SK-N-SH (cell line): ENCODE measurements around the gene HOXA4. TPM values are rescaled to one million over a fixed set of nuclear protein-coding genes. Genes with fewer than 3 reads are reported as not detected.

Source experiments
- CTCF ChIA-PET: fragments of 300-600, 350-600 bp; formaldehyde crosslinking; extraction: SDS; loops from one replicate; lab custom pipeline; 2021; lab: Yijun Ruan, JAX
- POLR2A ChIA-PET: fragments of 350-600 bp; sonication (Branson Sonifier 250); formaldehyde crosslinking; extraction: SDS; loops from one replicate; lab custom pipeline; 2020; ENCODE audit warnings: antibody characterized with exemption, inconsistent platforms; lab: Yijun Ruan, JAX
- DNase-seq: peaks from one replicate; pipeline ENCODE4 v3.0.0; 2012
- H2AFZ ChIP-seq: fragments of 200-600 bp; sonication (generic); 2 replicates; pipeline ENCODE4 v1.8.1; 2016; ENCODE audit warnings: antibody characterized with exemption, mild to moderate bottlenecking, low read depth
- H3F3A ChIP-seq: fragments of 200-600 bp; sonication (generic); replicated peaks from 2 replicates; pipeline ENCODE3; 2016; ENCODE audit warnings: antibody characterized with exemption, mild to moderate bottlenecking; ENCODE audit not compliant: insufficient read depth
- H3K27ac ChIP-seq, 2 experiments: fragments of 200-500 bp in 1 of 2; fragments of 200-600 bp in 1 of 2; sonication (Bioruptor generic) in 1 of 2; sonication (generic), shearing (Covaris generic) in 1 of 2; 2 replicates each; pipeline versions ENCODE4 v1.5.1 to v1.6.1; 2014 to 2016; ENCODE audit warnings: low read depth in 2 of 2, inconsistent platforms in 1 of 2, low read length in 1 of 2, mild to moderate bottlenecking in 1 of 2, mixed read lengths in 1 of 2
- H3K27me3 ChIP-seq: fragments of 200-600 bp; sonication (generic), shearing (Covaris generic); 2 replicates; pipeline ENCODE4 v1.6.1; 2016; ENCODE audit warnings: mixed run types; ENCODE audit not compliant: insufficient read depth
- H3K36me3 ChIP-seq, 2 experiments: fragments of 200-500 bp in 1 of 2; fragments of 200-600 bp in 1 of 2; sonication (Bioruptor generic) in 1 of 2; sonication (generic) in 1 of 2; replicated peaks in 1 of 2; 2 replicates each; pipeline versions ENCODE3 to v1.5.1; 2014 to 2016; ENCODE audit warnings: low read length in 1 of 2, mild to moderate bottlenecking in 1 of 2; ENCODE audit not compliant: insufficient read depth in 2 of 2, control insufficient read depth in 1 of 2
- H3K4me1 ChIP-seq, 2 experiments: fragments of 200-500 bp in 1 of 2; fragments of 200-600 bp in 1 of 2; sonication (Bioruptor generic) in 1 of 2; sonication (generic), shearing (Covaris generic) in 1 of 2; 2 replicates each; pipeline versions ENCODE4 v1.5.1 to v1.6.1; 2014 to 2016; ENCODE audit warnings: low read depth in 1 of 2, low read length in 1 of 2, mixed run types in 1 of 2; ENCODE audit not compliant: insufficient read depth in 2 of 2, control insufficient read depth in 1 of 2
- H3K4me2 ChIP-seq: fragments of 200-600 bp; sonication (generic), shearing (Covaris generic); 2 replicates; pipeline ENCODE4 v1.6.1; 2017; ENCODE audit warnings: mixed run types
- H3K4me3 ChIP-seq, 2 experiments: fragments of 200-500 bp in 1 of 2; fragments of 200-600 bp in 1 of 2; sonication (Bioruptor generic) in 1 of 2; sonication (generic), shearing (Covaris generic) in 1 of 2; 2 replicates each; pipeline versions ENCODE4 v1.5.1 to v1.8.1; 2014 to 2016; ENCODE audit warnings: low read depth in 2 of 2, inconsistent platforms in 1 of 2, low read length in 1 of 2, mild to moderate bottlenecking in 1 of 2, mixed read lengths in 1 of 2, moderate library complexity in 1 of 2
- H3K79me2 ChIP-seq: fragments of 200-600 bp; sonication (generic); 2 replicates; pipeline ENCODE4 v1.8.1; 2017; ENCODE audit warnings: mild to moderate bottlenecking; ENCODE audit not compliant: insufficient read depth
- H3K9ac ChIP-seq: fragments of 200-600 bp; sonication (generic); 2 replicates; pipeline ENCODE4 v1.6.1; 2017; ENCODE audit warnings: mixed run types
- H3K9me2 ChIP-seq: fragments of 200-600 bp; sonication (generic); 2 replicates; pipeline ENCODE4 v1.6.1; 2017; ENCODE audit warnings: mixed run types
- H3K9me3 ChIP-seq: fragments of 200-600 bp; sonication (generic); 2 replicates; pipeline ENCODE4 v1.6.1; 2017; ENCODE audit warnings: mixed run types, mild to moderate bottlenecking, moderate library complexity
- H4K20me1 ChIP-seq: fragments of 200-600 bp; sonication (generic); 2 replicates; pipeline ENCODE4 v1.6.1; 2017; ENCODE audit warnings: mild to moderate bottlenecking, mixed run types; ENCODE audit not compliant: insufficient read depth
- ELF1 ChIP-seq: IDR thresholded peaks from 2 replicates; pipeline ENCODE4 v1.4.0; 2012
- EP300 ChIP-seq, 2 experiments: IDR thresholded peaks; 2 replicates each; pipeline versions ENCODE4 v1.4.0 to v1.6.1; 2012; ENCODE audit warnings: borderline replicate concordance in 1 of 2, low read depth in 1 of 2, low read length in 1 of 2
- EZH2phosphoT487 ChIP-seq: fragments of 200-600 bp; sonication (generic); IDR thresholded peaks from 2 replicates; pipeline ENCODE4 v1.6.1; 2017; ENCODE audit warnings: low read depth, mixed run types, mild to moderate bottlenecking, antibody characterized with exemption, moderate library complexity, borderline replicate concordance
- FOSL2 ChIP-seq: IDR thresholded peaks from 2 replicates; pipeline ENCODE4 v1.4.0; 2012; ENCODE audit warnings: low read depth, mild to moderate bottlenecking, moderate library complexity, borderline replicate concordance
- FOXJ3 ChIP-seq: sonication (generic); formaldehyde crosslinking; IDR thresholded peaks from 2 replicates; pipeline ENCODE4 v1.5.1; 2020; ENCODE audit warnings: mild to moderate bottlenecking, missing genetic modification reagents
- FOXM1 ChIP-seq: IDR thresholded peaks from 2 replicates; pipeline ENCODE4 v1.4.0; 2012; ENCODE audit warnings: low read depth, mild to moderate bottlenecking
- GABPA ChIP-seq: IDR thresholded peaks from 2 replicates; pipeline ENCODE4 v1.4.0; 2012; ENCODE audit warnings: low read depth, mild to moderate bottlenecking
- JUND ChIP-seq: IDR thresholded peaks from 2 replicates; pipeline ENCODE4 v1.4.0; 2012
- MXI1 ChIP-seq: IDR thresholded peaks from 2 replicates; pipeline ENCODE4 v1.6.1; 2012; ENCODE audit warnings: mild to moderate bottlenecking, low read depth, low read length, improper control_type of control experiment
- RCOR1 ChIP-seq: fragments of 150-350 bp; IDR thresholded peaks from 2 replicates; pipeline ENCODE4 v1.6.1; 2017; ENCODE audit warnings: antibody characterized with exemption, low read length
- RFX5 ChIP-seq: IDR thresholded peaks from 2 replicates; pipeline ENCODE4 v1.6.1; 2012; ENCODE audit warnings: mild to moderate bottlenecking, improper control_type of control experiment, low read length
- RXRA ChIP-seq: IDR thresholded peaks from 2 replicates; pipeline ENCODE4 v1.4.0; 2012; ENCODE audit warnings: low read depth, mild to moderate bottlenecking, borderline replicate concordance
- TCF12 ChIP-seq: IDR thresholded peaks from 2 replicates; pipeline ENCODE4 v1.4.0; 2012
- TEAD4 ChIP-seq: IDR thresholded peaks from 2 replicates; pipeline ENCODE4 v1.4.0; 2012; ENCODE audit warnings: mild to moderate bottlenecking, borderline replicate concordance; ENCODE audit not compliant: insufficient read depth
- YY1 ChIP-seq: IDR thresholded peaks from 2 replicates; pipeline ENCODE4 v1.4.0; 2012; ENCODE audit warnings: low read depth, mild to moderate bottlenecking
- WGBS: methylation state at CpG from one replicate; pipeline ENCODE4 v1.1.6; 2017; ENCODE audit warnings: low lambda C conversion rate; 5-methylcytosine and 5-hydroxymethylcytosine counted together
- polyA plus RNA-seq, 3 experiments: library from polyadenylated mRNA; depleted of rRNA; stranded (reverse); fragments of >200 nt; gene quantifications; 2 replicates each; pipeline ENCODE4 v1.2.3, GENCODE V29; 2012
- TF ChIP-seq, protein P1 (sequence below): fragments of 150-350 bp; IDR thresholded peaks from 2 replicates; pipeline ENCODE4 v1.6.1; 2016; ENCODE audit warnings: mild to moderate bottlenecking, low read depth, low read length
- TF ChIP-seq, protein P2 (sequence below): IDR thresholded peaks from 2 replicates; pipeline ENCODE4 v1.4.0; 2012; ENCODE audit warnings: low read depth, borderline replicate concordance
- TF ChIP-seq, protein P3 (sequence below): fragments of 200-600 bp; sonication (generic); IDR thresholded peaks from 2 replicates; pipeline ENCODE4 v1.6.1; 2017; ENCODE audit warnings: antibody characterized with exemption, mild to moderate bottlenecking, moderate library complexity

The HOXA4 gene
- polyA plus RNA-seq, 1 of the 3 experiments (the other 2 are of a cell fraction), result not detected

DNA sequence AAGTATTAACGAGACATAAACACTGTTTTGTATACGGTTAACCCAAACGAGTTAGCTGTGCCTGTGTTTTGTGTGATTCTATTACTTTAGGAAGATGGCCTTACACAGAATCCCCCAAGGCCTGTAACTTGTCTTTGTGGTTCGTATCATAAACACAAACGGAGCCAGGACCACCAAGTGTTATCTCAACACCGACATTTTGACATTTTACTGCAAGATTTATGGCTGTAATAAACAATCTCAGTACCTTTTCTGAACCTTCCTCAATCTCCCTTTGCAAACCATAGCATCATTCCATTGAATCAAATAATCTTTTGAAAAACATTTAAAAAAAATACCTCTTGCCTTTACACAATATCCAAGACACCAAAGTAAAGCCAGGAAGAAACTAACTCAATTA, 2.4 kb upstream of the HOXA4 start:
- 10% methylated on average over 6 of the region's 6 CpGs for WGBS
- POLR2A ChIA-PET, result no interaction called here
- Histone ChIP-seq H3K27me3 (peaks cover 92% of the 10 kb centered on the region), H3F3A (no peaks in the 10 kb centered on the region)
- CTCF ChIA-PET, result interaction anchor here (0.6 to 5.8 kb wide), 4 partner anchors 11 to 446 kb away, joined by 3 to 36 read pairs (median 4); partner anchors contain the start of gene HOXA5
- TF ChIP-seq MXI1 (no peak), JUND (no peak), RXRA (no peak), TEAD4 (no peak), EP300 (IDR thresholded peaks at IDR 0.05; ENCODE audit: borderline replicate concordance in 1 of 2, low read depth in 1 of 2, low read length in 1 of 2) (no peak), RFX5 (no peak), GABPA (no peak), YY1 (no peak), EZH2phosphoT487 (no peak), ELF1 (no peak), FOXM1 (no peak)
- TF ChIP-seq, protein P1, sequence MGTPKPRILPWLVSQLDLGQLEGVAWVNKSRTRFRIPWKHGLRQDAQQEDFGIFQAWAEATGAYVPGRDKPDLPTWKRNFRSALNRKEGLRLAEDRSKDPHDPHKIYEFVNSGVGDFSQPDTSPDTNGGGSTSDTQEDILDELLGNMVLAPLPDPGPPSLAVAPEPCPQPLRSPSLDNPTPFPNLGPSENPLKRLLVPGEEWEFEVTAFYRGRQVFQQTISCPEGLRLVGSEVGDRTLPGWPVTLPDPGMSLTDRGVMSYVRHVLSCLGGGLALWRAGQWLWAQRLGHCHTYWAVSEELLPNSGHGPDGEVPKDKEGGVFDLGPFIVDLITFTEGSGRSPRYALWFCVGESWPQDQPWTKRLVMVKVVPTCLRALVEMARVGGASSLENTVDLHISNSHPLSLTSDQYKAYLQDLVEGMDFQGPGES, result no peak
- TF ChIP-seq, protein P2, sequence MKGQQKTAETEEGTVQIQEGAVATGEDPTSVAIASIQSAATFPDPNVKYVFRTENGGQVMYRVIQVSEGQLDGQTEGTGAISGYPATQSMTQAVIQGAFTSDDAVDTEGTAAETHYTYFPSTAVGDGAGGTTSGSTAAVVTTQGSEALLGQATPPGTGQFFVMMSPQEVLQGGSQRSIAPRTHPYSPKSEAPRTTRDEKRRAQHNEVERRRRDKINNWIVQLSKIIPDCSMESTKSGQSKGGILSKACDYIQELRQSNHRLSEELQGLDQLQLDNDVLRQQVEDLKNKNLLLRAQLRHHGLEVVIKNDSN, result no peak
- TF ChIP-seq, all 33 proteins: peak for 0
- H3K27ac ChIP-seq, result no peak overlapping the region
- no peak overlapping the region for H3K4me2 ChIP-seq
- H4K20me1 ChIP-seq, result no peaks in the 10 kb centered on the region
- no peak overlapping the region for H3K9ac ChIP-seq
- H3K4me1 ChIP-seq, result peaks cover 0 to 4% of the 10 kb centered on the region in 2 experiments; a peak in 1 of 4 replicates
- H2AFZ ChIP-seq, result no peak overlapping the region
- DNase-seq, result no peak
- no peaks in the 10 kb centered on the region for H3K79me2 ChIP-seq
- H3K4me3 ChIP-seq, result no peak overlapping the region
- no peaks in the 10 kb centered on the region for H3K36me3 ChIP-seq
- no peaks in the 10 kb centered on the region for H3K9me3 ChIP-seq
- no peaks in the 10 kb centered on the region for H3K9me2 ChIP-seq

- Histone ChIP-seq H3K4me1 (peaks cover 0 to 4% of the 10 kb centered on the region in 2 experiments; a peak in 1 of 4 replicates), H3K9me3 (no peaks in the 10 kb centered on the region), H4K20me1 (no peaks in the 10 kb centered on the region), H2AFZ (no peak overlapping the region), H3K4me2 (no peak overlapping the region), H3K27ac (no peak overlapping the region), H3K27me3 (peaks cover 90% of the 10 kb centered on the region)
- POLR2A ChIA-PET, result no interaction called here
- no peak for DNase-seq
- TF ChIP-seq, protein P2, result no peak
- TF ChIP-seq, protein P3, sequence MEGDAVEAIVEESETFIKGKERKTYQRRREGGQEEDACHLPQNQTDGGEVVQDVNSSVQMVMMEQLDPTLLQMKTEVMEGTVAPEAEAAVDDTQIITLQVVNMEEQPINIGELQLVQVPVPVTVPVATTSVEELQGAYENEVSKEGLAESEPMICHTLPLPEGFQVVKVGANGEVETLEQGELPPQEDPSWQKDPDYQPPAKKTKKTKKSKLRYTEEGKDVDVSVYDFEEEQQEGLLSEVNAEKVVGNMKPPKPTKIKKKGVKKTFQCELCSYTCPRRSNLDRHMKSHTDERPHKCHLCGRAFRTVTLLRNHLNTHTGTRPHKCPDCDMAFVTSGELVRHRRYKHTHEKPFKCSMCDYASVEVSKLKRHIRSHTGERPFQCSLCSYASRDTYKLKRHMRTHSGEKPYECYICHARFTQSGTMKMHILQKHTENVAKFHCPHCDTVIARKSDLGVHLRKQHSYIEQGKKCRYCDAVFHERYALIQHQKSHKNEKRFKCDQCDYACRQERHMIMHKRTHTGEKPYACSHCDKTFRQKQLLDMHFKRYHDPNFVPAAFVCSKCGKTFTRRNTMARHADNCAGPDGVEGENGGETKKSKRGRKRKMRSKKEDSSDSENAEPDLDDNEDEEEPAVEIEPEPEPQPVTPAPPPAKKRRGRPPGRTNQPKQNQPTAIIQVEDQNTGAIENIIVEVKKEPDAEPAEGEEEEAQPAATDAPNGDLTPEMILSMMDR, result no peak
- TF ChIP-seq FOXJ3 (no peak), RCOR1 (no peak), MXI1 (no peak), JUND (no peak), FOSL2 (no peak), YY1 (no peak), GABPA (no peak), TCF12 (no peak)
- TF ChIP-seq, protein P1, result no peak
- TF ChIP-seq, all 33 proteins: peak for 0
- no peaks in the 10 kb centered on the region for H3F3A ChIP-seq
- CTCF ChIA-PET, result interaction anchor here (0.9 to 5.8 kb wide), 8 partner anchors 10 to 278 kb away, joined by 3 to 36 read pairs (median 4); partner anchors contain the start of gene HOXA5
- 6% methylated on average over 2 of the region's 2 CpGs for WGBS
- H3K79me2 ChIP-seq, result no peaks in the 10 kb centered on the region
- H3K36me3 ChIP-seq, result no peaks in the 10 kb centered on the region
- no peaks in the 10 kb centered on the region for H3K9me2 ChIP-seq
- no peak overlapping the region for H3K9ac ChIP-seq
- H3K4me3 ChIP-seq, result no peak overlapping the region
Measured at GRCh38 chr7:27132214-27132613, 1.7 kb upstream of the HOXA4 start.
